ENCODE results near the gene DTHD1. TPM values are rescaled to one million over a fixed set of nuclear protein-coding genes. Genes with fewer than 3 reads are reported as not detected.

DTHD1 gene
- 0.85 TPM in 1 of 2 replicates, not detected in the other for total RNA-seq

DNA sequence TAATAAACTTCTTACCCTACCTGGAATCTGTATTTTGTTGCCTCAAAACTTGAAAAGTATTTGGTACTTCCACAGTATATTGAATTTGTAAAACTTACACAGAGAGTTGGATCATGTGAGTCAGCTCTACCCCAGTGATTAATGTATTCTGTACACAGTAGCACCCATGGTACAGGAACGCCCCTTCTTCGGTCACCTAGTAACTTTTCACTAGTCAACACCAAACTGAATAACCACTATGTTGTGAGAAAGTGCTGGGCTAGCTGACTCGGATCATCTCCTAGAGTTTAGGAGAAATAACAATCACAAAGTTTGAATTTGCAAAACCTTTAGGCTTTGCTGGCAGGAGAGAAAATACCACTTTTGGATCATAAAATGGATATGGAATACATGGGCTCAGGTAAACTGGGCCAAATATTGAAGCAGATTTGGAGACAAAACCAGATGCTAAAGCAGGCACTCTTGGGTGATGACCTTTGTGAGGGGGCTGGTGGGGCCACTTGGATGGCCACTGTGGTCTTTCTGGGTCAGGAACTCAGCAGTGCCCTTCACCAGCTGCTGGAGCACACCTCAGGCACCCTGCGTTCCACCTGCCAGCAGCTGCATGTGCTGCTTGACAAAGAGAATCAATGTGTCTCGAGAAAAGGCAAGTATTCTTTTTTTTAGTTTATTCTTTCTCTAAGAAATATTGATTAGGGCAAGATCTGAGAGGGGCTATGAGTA is at the start of gene DTHD1:
DTHD1 (plus strand) TSS at position 233 of the 723 bp plus-strand sequence; CDS start at position 376, 143 bp downstream.

DNA sequence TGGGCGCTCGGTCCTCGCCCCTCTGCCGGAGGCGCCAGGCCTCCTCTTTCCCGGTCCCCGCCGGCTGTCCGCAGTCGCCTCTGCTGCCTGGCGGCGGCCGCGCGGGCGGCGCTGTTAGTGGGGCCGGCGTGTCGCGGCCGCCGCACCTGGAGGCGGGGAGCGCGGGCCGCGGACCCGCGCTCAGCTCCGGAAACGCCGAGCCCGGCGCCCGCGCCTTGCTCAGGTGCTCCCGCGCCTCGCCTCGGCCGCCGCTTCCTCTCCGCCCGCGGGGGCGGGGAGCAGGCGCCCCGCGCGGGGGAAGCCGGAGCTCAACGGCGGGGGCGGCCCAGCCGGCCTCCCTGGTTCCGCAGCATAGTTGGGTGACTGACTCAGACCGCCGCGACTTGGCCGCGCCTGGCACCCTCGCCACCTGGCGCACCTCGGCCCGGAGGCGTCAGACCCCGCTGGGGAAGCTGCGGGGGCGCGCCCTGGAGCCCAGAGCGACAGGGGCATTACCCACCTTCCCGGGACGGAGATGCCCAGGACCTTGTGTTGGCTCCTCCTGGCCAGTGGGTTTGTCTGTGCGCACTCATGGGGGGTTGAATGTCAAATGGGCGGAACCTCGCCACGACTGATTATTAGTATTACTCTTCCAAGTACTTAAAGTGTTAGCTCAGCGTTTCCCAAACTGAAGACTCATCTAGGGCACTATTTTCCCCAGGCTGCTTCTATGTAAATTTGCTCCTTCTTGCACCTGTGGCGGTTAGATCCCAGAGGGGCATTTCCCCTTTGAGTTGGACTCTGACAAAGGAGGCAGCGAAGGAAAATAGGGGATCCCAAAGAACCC is 36.9 kb upstream of the DTHD1 start, which contains the start of gene ARAP2:
ARAP2 (minus strand) TSS at position 258 of the 826 bp plus-strand sequence. CDS start 15,028 bp downstream, outside the sequence.

Other genes starting within 250 kb of the DTHD1 start
- 48.0 and 64.2 TPM in 2 replicates for gene ARAP2, start 37.1 kb upstream of the DTHD1 start, total RNA-seq

All from tracheal epithelial cell (primary cell).